Heart left ventricle (tissue), 13 donors: Measurements from ENCODE around the gene GLT8D2.

ENCODE experiments used
- CTCF ChIP-seq, 12 donors: fragments of 200-600 bp; sonication (generic) in 4 of 12; IDR thresholded peaks; one replicate each; pipeline versions ENCODE4 v1.5.0 to v1.8.0; 2018 to 2022; ENCODE audit warnings: antibody characterized with exemption in 12 of 12, mild to moderate bottlenecking in 5 of 12
- POLR2A ChIP-seq, 2 donors: fragments of 450-650 bp; IDR thresholded peaks; one replicate each; pipeline ENCODE4 v1.6.1; 2017; ENCODE audit warnings: antibody characterized with exemption in 2 of 2, mild to moderate bottlenecking in 2 of 2, moderate library complexity in 2 of 2
- donor health status: ischemic (EF 13 %, LVEDD 7.1; RV severe dilation, severe dysfunction).
- donor health status: DM: no; HTN: yes; CAD: no.
- donor health status: DM: no; HTN: no; CAD: no.
- donor health status: ischemic (EF 25% LVEDD 6.9; RV normal size, moderate dysfunction).
- donor health status: ischemic (EF 25% LVEDD 5.7; RV mildly dilated, moderate dysfunction).
- donor health status: ischemic (EF 35%, LVEDD 5.7; RV mildly dilated, moderate dysfunction).
- donor health status: nonischemic (EF 11% LVEDD 7.7; RV severe dilation, severe dysfunction).
- donor health status: DM: yes; HTN: yes; CAD: no.
- donor health status: PGD.
- donor health status: ischemic (EF 29% LVEDD 5.4; RV normal size, mild dysfunction).
- donor health status: nonischemic (EF 23%, LVEDD 6.1; RV moderate dilation, normal function).

GRCh38 chr12:104048162-104048561 is 1.8 kb downstream of the GLT8D2 start:
- TF ChIP-seq POLR2A (IDR thresholded peaks at IDR 0.05) (no peak), CTCF (IDR thresholded peaks at IDR 0.05) (no peak)
